ENCODE results near the gene ZNF584.

- TF ChIP-seq CTCF (IDR thresholded peaks at IDR 0.05) (no peak), POLR2AphosphoS5 (IDR thresholded peaks at IDR 0.05) (no peak)
Measured at GRCh38 chr19:58399903-58400302, 8.5 kb upstream of the ZNF584 start.

All from transverse colon (tissue), 4 donors.